Natural killer cell treated with Interleukin-12 subunit alpha and Interleukin-12 subunit beta and Interleukin-15 and Interleukin-18, amount 100 ng/mL, for 72 hours (primary cell): ENCODE data around the gene BAIAP2. TPM values are rescaled to one million over a fixed set of nuclear protein-coding genes. Genes with fewer than 3 reads are reported as not detected.

Source experiments
- ATAC-seq, 2 donors: fragments of 150-1000 bp; cut with Tn5 transposase in 1 of 2; sonication (Bioruptor Pico), chemical (Tn5 transposase) in 1 of 2; 2 replicates each; pipeline ENCODE4 v1.10.0; 2021
- DNase-seq: peaks from one replicate; pipeline ENCODE4 v3.0.0; 2022; ENCODE audit warnings: low spot score
- H3K27ac Mint-ChIP-seq, 2 donors: 1 replicate in 1 of 2; 2 replicates in 1 of 2; pipeline ENCODE4 v1.8.0; 2022; ENCODE audit warnings: mixed read lengths in 2 of 2, mild to moderate bottlenecking in 1 of 2, moderate library complexity in 1 of 2
- H3K27me3 Mint-ChIP-seq, 2 donors: 1 replicate in 1 of 2; 2 replicates in 1 of 2; pipeline ENCODE4 v1.8.0; 2022; ENCODE audit warnings: mixed read lengths in 2 of 2
- H3K36me3 Mint-ChIP-seq: one replicate; pipeline ENCODE4 v1.8.0; 2022; ENCODE audit warnings: mixed read lengths
- H3K4me1 Mint-ChIP-seq, 2 donors: 1 replicate in 1 of 2; 2 replicates in 1 of 2; pipeline ENCODE4 v1.8.0; 2022; ENCODE audit warnings: low read depth in 2 of 2, mixed read lengths in 2 of 2, mild to moderate bottlenecking in 1 of 2
- H3K4me3 Mint-ChIP-seq: one replicate; pipeline ENCODE4 v1.8.0; 2022; ENCODE audit warnings: mixed read lengths
- H3K9me3 Mint-ChIP-seq: 2 replicates; pipeline ENCODE4 v1.8.0; 2022; ENCODE audit warnings: mixed read lengths
- total RNA-seq, 2 donors: library from RNA; stranded (reverse); gene quantifications; one replicate each; pipeline ENCODE4 v1.2.3, GENCODE V29; 2022

BAIAP2 gene
- total RNA-seq, 2 donors from 2014 or later: 7.3 to 9.6 TPM

- Mint-ChIP-seq H3K9me3 (no peaks in the 10 kb centered on the region), H3K4me3 (no peak overlapping the region), H3K36me3 (no peaks in the 10 kb centered on the region), H3K27ac (no peak overlapping the region), H3K27me3 (no peaks in the 10 kb centered on the region), H3K4me1 (peaks cover 4 to 6% of the 10 kb centered on the region in 2 donors)
- DNase-seq (no peak), ATAC-seq (no peak)
Measured at GRCh38 chr17:81090361-81091136, 55.6 kb downstream of the BAIAP2 start.

GRCh38 chr17:81091154-81091553 lies 56.2 kb downstream of the BAIAP2 start:
- ATAC-seq: no peak
- Mint-ChIP-seq H3K9me3 (no peaks in the 10 kb centered on the region), H3K4me3 (no peak overlapping the region), H3K27me3 (no peaks in the 10 kb centered on the region), H3K27ac (no peak overlapping the region), H3K4me1 (peaks cover 4 to 6% of the 10 kb centered on the region in 2 donors), H3K36me3 (no peaks in the 10 kb centered on the region)
- DNase-seq: no peak

GRCh38 chr17:81091774-81092517 lies 57.0 kb downstream of the BAIAP2 start:
- no peak overlapping the region for H3K4me3 Mint-ChIP-seq
- H3K9me3 Mint-ChIP-seq: no peaks in the 10 kb centered on the region
- ATAC-seq (no peak), DNase-seq (no peak)
- no peaks in the 10 kb centered on the region for H3K36me3 Mint-ChIP-seq
- H3K27ac Mint-ChIP-seq: no peak overlapping the region
- no peaks in the 10 kb centered on the region for H3K27me3 Mint-ChIP-seq
- peaks cover 6 to 8% of the 10 kb centered on the region in 2 donors for H3K4me1 Mint-ChIP-seq

- no peaks in the 10 kb centered on the region for H3K9me3 Mint-ChIP-seq
- DNase-seq (no peak), ATAC-seq (no peak)
- H3K27ac Mint-ChIP-seq: no peak overlapping the region
- no peaks in the 10 kb centered on the region for H3K27me3 Mint-ChIP-seq
- H3K4me3 Mint-ChIP-seq: no peak overlapping the region
- H3K4me1 Mint-ChIP-seq: peaks cover 6 to 8% of the 10 kb centered on the region in 2 donors
- H3K36me3 Mint-ChIP-seq: no peaks in the 10 kb centered on the region
Measured at GRCh38 chr17:81092518-81093095, 57.7 kb downstream of the BAIAP2 start.

GRCh38 chr17:81093619-81094508 lies 58.9 kb downstream of the BAIAP2 start:
- H3K4me1 Mint-ChIP-seq: peaks cover 6 to 8% of the 10 kb centered on the region in 2 donors
- H3K27ac Mint-ChIP-seq: peak overlapping the region in 1 of 2 donors; percentile 44
- H3K9me3 Mint-ChIP-seq: no peaks in the 10 kb centered on the region
- no peaks in the 10 kb centered on the region for H3K36me3 Mint-ChIP-seq
- ATAC-seq (no peak), DNase-seq (no peak)
- no peak overlapping the region for H3K4me3 Mint-ChIP-seq
- no peaks in the 10 kb centered on the region for H3K27me3 Mint-ChIP-seq

GRCh38 chr17:81094509-81095382 lies 59.8 kb downstream of the BAIAP2 start:
- Mint-ChIP-seq H3K36me3 (no peaks in the 10 kb centered on the region), H3K4me3 (no peak overlapping the region), H3K9me3 (no peaks in the 10 kb centered on the region), H3K4me1 (peaks cover 8 to 9% of the 10 kb centered on the region in 2 donors), H3K27me3 (no peaks in the 10 kb centered on the region), H3K27ac (peak overlapping the region in 1 of 2 donors; percentile 44)
- DNase-seq: peak; percentile 77
- ATAC-seq: peak; percentile 88 to 92

- H3K4me3 Mint-ChIP-seq: no peak overlapping the region
- no peaks in the 10 kb centered on the region for H3K9me3 Mint-ChIP-seq
- H3K4me1 Mint-ChIP-seq: peaks cover 8 to 9% of the 10 kb centered on the region in 2 donors
- no peak for ATAC-seq
- no peaks in the 10 kb centered on the region for H3K36me3 Mint-ChIP-seq
- no peaks in the 10 kb centered on the region for H3K27me3 Mint-ChIP-seq
- no peak for DNase-seq
- H3K27ac Mint-ChIP-seq: no peak overlapping the region
Measured at GRCh38 chr17:81095383-81095762, 60.4 kb downstream of the BAIAP2 start.

GRCh38 chr17:81096741-81097133 lies 61.8 kb downstream of the BAIAP2 start:
- H3K27me3 Mint-ChIP-seq: no peaks in the 10 kb centered on the region
- peak overlapping the region; percentile 10 for H3K4me3 Mint-ChIP-seq
- H3K4me1 Mint-ChIP-seq: peaks cover 8 to 9% of the 10 kb centered on the region in 2 donors
- no peak for ATAC-seq
- no peaks in the 10 kb centered on the region for H3K9me3 Mint-ChIP-seq
- no peak for DNase-seq
- no peak overlapping the region for H3K27ac Mint-ChIP-seq
- H3K36me3 Mint-ChIP-seq: no peaks in the 10 kb centered on the region

- DNase-seq: peak; percentile 74
- Mint-ChIP-seq H3K27ac (no peak overlapping the region), H3K4me1 (peaks cover 8 to 9% of the 10 kb centered on the region in 2 donors), H3K9me3 (no peaks in the 10 kb centered on the region), H3K36me3 (no peaks in the 10 kb centered on the region), H3K27me3 (no peaks in the 10 kb centered on the region), H3K4me3 (peak overlapping the region; percentile 25)
- peak; percentile 42 to 56 for ATAC-seq
Measured at GRCh38 chr17:81097134-81097942, 62.4 kb downstream of the BAIAP2 start.

- Mint-ChIP-seq H3K36me3 (no peaks in the 10 kb centered on the region), H3K4me1 (peaks cover 8 to 9% of the 10 kb centered on the region in 2 donors), H3K4me3 (no peak overlapping the region), H3K27ac (no peak overlapping the region), H3K9me3 (no peaks in the 10 kb centered on the region), H3K27me3 (no peaks in the 10 kb centered on the region)
- ATAC-seq (no peak), DNase-seq (no peak)
Measured at GRCh38 chr17:81097943-81098308, 63.0 kb downstream of the BAIAP2 start.

- ATAC-seq: no peak
- Mint-ChIP-seq H3K4me1 (peaks cover 3% of the 10 kb centered on the region in 2 donors), H3K27me3 (no peaks in the 10 kb centered on the region), H3K27ac (no peak overlapping the region), H3K36me3 (no peaks in the 10 kb centered on the region), H3K9me3 (no peaks in the 10 kb centered on the region), H3K4me3 (no peak overlapping the region)
- no peak for DNase-seq
Measured at GRCh38 chr17:81099888-81100287, 64.9 kb downstream of the BAIAP2 start.

- H3K27ac Mint-ChIP-seq: no peak overlapping the region
Measured at GRCh38 chr17:81100668-81101067, 65.7 kb downstream of the BAIAP2 start.

More at GRCh38 chr17:81100668-81101067, 65.7 kb downstream of the BAIAP2 start:
- Mint-ChIP-seq H3K9me3 (no peaks in the 10 kb centered on the region), H3K4me3 (no peak overlapping the region), H3K4me1 (peaks cover 3% of the 10 kb centered on the region in 2 donors), H3K27me3 (no peaks in the 10 kb centered on the region), H3K36me3 (no peaks in the 10 kb centered on the region)
- ATAC-seq: no peak
- no peak for DNase-seq
